Stimulated activated CD8-positive, alpha-beta memory T cell treated with anti-CD3 and anti-CD28 coated beads, Interleukin-15, amount 100 ng/mL, for 24 hours (primary cell): ENCODE data around the gene SPATA24.
"Not testable (repeated sequence)": the region's sequence is repeated elsewhere in the genome, so short reads cannot be mapped to it uniquely, and the experiment has no call there.

Source experiments
- DNase-seq: peaks from one replicate; pipeline ENCODE4 v3.0.0-alpha.2; 2020; ENCODE audit warnings: low read depth

Gene SPATA24

GRCh38 chr5:139416651-139417050, 12.8 kb upstream of the SPATA24 start:
- DNase-seq, result no peak

GRCh38 chr5:139415869-139416268, 12.0 kb upstream of the SPATA24 start:
- DNase-seq, result no peak

GRCh38 chr5:139415221-139415861, 11.5 kb upstream of the SPATA24 start:
- DNase-seq, result no peak

GRCh38 chr5:139414581-139415130, 10.8 kb upstream of the SPATA24 start:
- no peak for DNase-seq

GRCh38 chr5:139413963-139414362, 10.1 kb upstream of the SPATA24 start:
- DNase-seq, result no peak

GRCh38 chr5:139413153-139413552, 9.3 kb upstream of the SPATA24 start:
- no peak for DNase-seq

GRCh38 chr5:139410993-139411828, 7.3 kb upstream of the SPATA24 start:
- no peak for DNase-seq

GRCh38 chr5:139410121-139410992, 6.5 kb upstream of the SPATA24 start:
- DNase-seq, result no peak

GRCh38 chr5:139409116-139409515, 5.2 kb upstream of the SPATA24 start:
- not testable (repeated sequence) for DNase-seq

- no peak for DNase-seq
These were observed 4.3 kb upstream of the SPATA24 start for GRCh38 chr5:139408191-139408590.

- DNase-seq, result no peak
These were observed 3.6 kb upstream of the SPATA24 start for GRCh38 chr5:139407517-139407916.

GRCh38 chr5:139406963-139407362, 3.1 kb upstream of the SPATA24 start:
- DNase-seq, result no peak

GRCh38 chr5:139404484-139404840, 573 bp upstream of the SPATA24 start:
- no peak for DNase-seq

GRCh38 chr5:139403418-139403786, 487 bp downstream of the SPATA24 start:
- no peak for DNase-seq

GRCh38 chr5:139402561-139403158, 1.2 kb downstream of the SPATA24 start:
- DNase-seq, result no peak

- no peak for DNase-seq
These were observed 2.3 kb downstream of the SPATA24 start for GRCh38 chr5:139401546-139401945.

GRCh38 chr5:139399501-139400121, 4.3 kb downstream of the SPATA24 start:
- no peak for DNase-seq

- no peak for DNase-seq
These were observed 6.0 kb downstream of the SPATA24 start for GRCh38 chr5:139397921-139398320.

- no peak for DNase-seq
These were observed 7.2 kb downstream of the SPATA24 start for GRCh38 chr5:139396691-139397090.

- no peak for DNase-seq
These were observed 7.8 kb downstream of the SPATA24 start for GRCh38 chr5:139395844-139396640.
